Measurements from ENCODE around the gene BARHL2.

BARHL2 gene

DNA sequence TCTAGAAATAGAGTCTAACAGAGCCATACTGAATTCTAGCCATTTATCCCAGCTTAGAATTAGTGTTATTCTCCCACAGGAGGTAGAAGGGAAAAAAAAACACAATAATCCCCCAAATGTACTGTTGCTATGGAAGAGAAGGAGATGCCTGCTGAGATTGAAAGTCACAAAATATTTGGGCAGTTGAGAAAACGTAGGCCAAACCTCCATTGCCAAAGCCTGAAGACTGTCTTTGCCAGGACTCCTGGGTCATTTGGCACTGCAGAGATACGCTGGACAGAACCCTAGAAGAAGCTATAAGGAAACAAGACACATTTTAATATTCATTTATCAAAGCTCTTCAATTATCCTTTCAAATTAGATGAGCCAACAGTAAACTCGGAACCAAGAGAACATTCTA, 22.3 kb downstream of the BARHL2 start:
- TF ChIP-seq, protein P1, sequence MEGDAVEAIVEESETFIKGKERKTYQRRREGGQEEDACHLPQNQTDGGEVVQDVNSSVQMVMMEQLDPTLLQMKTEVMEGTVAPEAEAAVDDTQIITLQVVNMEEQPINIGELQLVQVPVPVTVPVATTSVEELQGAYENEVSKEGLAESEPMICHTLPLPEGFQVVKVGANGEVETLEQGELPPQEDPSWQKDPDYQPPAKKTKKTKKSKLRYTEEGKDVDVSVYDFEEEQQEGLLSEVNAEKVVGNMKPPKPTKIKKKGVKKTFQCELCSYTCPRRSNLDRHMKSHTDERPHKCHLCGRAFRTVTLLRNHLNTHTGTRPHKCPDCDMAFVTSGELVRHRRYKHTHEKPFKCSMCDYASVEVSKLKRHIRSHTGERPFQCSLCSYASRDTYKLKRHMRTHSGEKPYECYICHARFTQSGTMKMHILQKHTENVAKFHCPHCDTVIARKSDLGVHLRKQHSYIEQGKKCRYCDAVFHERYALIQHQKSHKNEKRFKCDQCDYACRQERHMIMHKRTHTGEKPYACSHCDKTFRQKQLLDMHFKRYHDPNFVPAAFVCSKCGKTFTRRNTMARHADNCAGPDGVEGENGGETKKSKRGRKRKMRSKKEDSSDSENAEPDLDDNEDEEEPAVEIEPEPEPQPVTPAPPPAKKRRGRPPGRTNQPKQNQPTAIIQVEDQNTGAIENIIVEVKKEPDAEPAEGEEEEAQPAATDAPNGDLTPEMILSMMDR (IDR thresholded peaks at IDR 0.05; ENCODE audit: insufficient read depth, missing control alignments), result no peak
- DNase-seq (ENCODE audit: insufficient read length, low spot score) (no peak), FAIRE-seq (no peak)

DNA sequence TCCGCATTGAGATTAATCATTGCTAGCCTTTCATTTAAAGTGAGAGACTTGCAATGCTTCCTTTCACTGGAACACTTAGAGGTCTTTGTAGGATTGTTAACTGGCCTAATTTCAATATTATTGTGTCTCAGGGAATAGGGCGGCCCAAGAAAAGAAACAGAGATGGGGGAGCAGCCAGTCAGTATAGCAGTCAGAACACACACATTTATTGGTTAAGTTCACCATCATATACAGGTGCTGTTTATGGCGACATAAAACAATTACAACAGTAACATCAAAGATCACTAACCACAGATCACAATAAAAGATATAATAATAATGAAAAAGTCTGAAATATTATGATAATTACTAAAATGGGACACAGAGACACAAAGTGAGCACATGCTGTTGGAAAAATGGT, 29.4 kb downstream of the BARHL2 start:
- TF ChIP-seq, protein P1 (IDR thresholded peaks at IDR 0.05; ENCODE audit: insufficient read depth, missing control alignments), result no peak
- FAIRE-seq (no peak), DNase-seq (ENCODE audit: insufficient read length, low spot score) (no peak)

DNA sequence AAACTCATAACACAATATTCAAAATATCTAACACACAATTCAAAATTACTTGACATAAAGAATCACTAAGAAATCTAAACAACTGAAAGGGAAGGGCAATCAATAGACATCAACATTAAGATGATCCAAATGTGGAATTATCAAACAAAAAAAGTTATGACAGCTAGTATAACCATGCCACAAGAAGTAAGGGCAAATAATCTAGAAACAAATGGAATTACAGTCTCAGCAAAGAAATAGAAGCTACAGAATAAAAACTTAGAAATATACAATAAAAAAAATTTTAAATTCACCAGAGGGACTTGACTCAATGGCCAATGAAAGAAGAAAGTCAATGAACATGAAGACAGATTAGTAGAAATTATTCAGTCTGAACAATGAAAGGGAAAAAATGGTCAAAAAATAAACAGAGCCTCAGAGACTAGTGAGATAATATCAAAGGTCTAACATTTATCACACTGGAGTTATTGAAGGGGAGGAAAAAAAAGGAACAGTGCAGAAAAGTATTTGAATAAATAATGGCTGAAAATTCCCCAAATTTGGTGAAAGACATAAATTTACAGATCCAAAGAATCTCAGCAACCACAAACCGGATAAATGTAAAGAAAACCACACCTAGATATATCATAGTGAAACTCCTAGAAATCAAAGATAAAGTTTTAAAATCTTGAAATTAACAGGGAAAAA, 41.8 kb downstream of the BARHL2 start:
- DNase-seq (ENCODE audit: insufficient read length, low spot score) (no peak), FAIRE-seq (no peak)

DNA sequence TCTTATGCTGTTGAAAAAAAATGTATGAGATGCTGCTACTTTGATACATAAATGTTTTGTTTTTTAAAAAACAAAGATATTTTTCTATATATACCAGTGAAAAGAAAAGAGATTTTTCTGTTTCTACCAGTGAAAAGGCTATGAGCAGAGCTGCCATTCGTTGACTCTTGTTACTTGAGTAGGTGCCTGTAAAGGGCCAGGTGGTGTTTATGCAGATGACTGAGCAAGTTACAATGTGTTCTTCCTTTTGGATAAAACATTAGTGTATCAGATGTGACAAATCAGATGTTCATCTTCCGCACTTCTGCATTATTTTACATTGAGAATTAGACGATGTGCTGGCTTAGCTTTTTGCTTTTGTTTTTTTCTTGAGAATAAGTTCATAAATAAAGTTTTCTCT, 45.4 kb downstream of the BARHL2 start:
- TF ChIP-seq, protein P1 (IDR thresholded peaks at IDR 0.05; ENCODE audit: insufficient read depth, missing control alignments), result no peak
- FAIRE-seq, result no peak
- DNase-seq (ENCODE audit: insufficient read length, low spot score), result no peak

More for the DNA sequence above, 41.8 kb downstream of the BARHL2 start:
- TF ChIP-seq, protein P1 (IDR thresholded peaks at IDR 0.05; ENCODE audit: insufficient read depth, missing control alignments), result no peak

DNA sequence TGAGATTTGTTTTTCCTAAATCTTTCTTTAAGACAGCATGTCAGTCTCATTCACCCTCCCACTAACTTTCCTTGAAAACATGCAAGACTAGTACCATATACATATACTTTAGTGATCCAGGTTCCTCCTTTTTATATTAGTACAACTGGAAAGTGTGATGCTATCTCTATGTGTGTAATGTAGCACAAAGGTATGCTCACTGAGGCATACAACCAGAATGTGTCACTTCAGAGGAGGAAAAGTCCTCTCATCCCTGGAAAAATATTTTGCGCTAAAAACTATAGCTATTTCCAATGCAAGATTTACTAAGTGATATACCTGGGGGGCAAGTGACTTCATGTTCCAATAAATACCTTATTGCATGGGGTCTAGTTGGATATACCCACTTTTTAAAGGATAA, 45.9 kb downstream of the BARHL2 start:
- TF ChIP-seq, protein P1 (IDR thresholded peaks at IDR 0.05; ENCODE audit: insufficient read depth, missing control alignments), result no peak
- FAIRE-seq, result no peak

More for the DNA sequence above, 45.9 kb downstream of the BARHL2 start:
- no peak for DNase-seq (ENCODE audit: insufficient read length, low spot score)
